ENCODE results near the gene PASK.

DNA sequence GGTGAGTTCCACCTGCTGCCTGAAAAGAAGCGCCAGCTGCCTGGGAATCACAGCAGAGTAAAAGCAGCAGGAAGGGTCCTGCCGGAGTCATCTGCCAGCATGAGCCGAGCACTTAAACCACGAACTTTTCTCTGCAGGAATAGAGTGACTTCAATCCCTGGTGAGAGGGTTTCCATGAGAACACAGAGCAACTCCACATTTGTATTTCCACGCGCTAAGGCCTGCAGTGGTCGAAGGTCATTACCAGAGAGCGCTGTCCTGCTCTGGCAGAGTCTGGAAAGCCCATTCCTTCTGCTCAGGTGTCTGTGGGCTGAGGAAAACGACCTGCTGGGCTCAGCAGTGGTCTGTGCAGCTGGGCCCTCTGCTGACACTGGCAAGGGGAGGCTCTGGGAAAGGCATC, 6.7 kb downstream of the PASK start:
- TF ChIP-seq POLR2A (IDR thresholded peaks at IDR 0.05), result no peak
- TF ChIP-seq, protein P1, sequence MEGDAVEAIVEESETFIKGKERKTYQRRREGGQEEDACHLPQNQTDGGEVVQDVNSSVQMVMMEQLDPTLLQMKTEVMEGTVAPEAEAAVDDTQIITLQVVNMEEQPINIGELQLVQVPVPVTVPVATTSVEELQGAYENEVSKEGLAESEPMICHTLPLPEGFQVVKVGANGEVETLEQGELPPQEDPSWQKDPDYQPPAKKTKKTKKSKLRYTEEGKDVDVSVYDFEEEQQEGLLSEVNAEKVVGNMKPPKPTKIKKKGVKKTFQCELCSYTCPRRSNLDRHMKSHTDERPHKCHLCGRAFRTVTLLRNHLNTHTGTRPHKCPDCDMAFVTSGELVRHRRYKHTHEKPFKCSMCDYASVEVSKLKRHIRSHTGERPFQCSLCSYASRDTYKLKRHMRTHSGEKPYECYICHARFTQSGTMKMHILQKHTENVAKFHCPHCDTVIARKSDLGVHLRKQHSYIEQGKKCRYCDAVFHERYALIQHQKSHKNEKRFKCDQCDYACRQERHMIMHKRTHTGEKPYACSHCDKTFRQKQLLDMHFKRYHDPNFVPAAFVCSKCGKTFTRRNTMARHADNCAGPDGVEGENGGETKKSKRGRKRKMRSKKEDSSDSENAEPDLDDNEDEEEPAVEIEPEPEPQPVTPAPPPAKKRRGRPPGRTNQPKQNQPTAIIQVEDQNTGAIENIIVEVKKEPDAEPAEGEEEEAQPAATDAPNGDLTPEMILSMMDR (IDR thresholded peaks at IDR 0.05), result no peak
